ENCODE measurements around the gene RWDD3. TPM values are rescaled to one million over a fixed set of nuclear protein-coding genes. Genes with fewer than 3 reads are reported as not detected.

The RWDD3 gene
- total and polyA plus RNA-seq, 2 experiments from 2014 or later, result 13.8 to 32.8 TPM

GRCh38 chr1:95287825-95288224 lies 53.8 kb downstream of the RWDD3 start:
- H3K4me1 ChIP-seq (ENCODE audit: low read depth), result peaks cover 5% of the 10 kb centered on the region
- no peaks in the 10 kb centered on the region for H3K9me3 ChIP-seq (ENCODE audit: low read depth)
- no peak overlapping the region for H3K4me3 ChIP-seq
- TF ChIP-seq, protein P1, sequence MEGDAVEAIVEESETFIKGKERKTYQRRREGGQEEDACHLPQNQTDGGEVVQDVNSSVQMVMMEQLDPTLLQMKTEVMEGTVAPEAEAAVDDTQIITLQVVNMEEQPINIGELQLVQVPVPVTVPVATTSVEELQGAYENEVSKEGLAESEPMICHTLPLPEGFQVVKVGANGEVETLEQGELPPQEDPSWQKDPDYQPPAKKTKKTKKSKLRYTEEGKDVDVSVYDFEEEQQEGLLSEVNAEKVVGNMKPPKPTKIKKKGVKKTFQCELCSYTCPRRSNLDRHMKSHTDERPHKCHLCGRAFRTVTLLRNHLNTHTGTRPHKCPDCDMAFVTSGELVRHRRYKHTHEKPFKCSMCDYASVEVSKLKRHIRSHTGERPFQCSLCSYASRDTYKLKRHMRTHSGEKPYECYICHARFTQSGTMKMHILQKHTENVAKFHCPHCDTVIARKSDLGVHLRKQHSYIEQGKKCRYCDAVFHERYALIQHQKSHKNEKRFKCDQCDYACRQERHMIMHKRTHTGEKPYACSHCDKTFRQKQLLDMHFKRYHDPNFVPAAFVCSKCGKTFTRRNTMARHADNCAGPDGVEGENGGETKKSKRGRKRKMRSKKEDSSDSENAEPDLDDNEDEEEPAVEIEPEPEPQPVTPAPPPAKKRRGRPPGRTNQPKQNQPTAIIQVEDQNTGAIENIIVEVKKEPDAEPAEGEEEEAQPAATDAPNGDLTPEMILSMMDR (IDR thresholded peaks at IDR 0.05; ENCODE audit: low read depth, low read length), result no peak
- H3K27ac ChIP-seq, result no peak overlapping the region
- DNase-seq (ENCODE audit: low read depth in 1 of 2, low spot score in 1 of 2), result no peak
- H3K27me3 ChIP-seq, result no peaks in the 10 kb centered on the region
- no peaks in the 10 kb centered on the region for H3K36me3 ChIP-seq

Other genes with a start within 250 kb of the RWDD3 start
- gene ALG14, start 161.3 kb upstream of the RWDD3 start, total RNA-seq, result 2.7 and 4.1 TPM in 2 replicates
- 8.2 and 10.3 TPM in 2 replicates for gene ALG14, start 161.3 kb upstream of the RWDD3 start, polyA plus RNA-seq
- gene TLCD4, start 116.9 kb upstream of the RWDD3 start, total RNA-seq, result 7.6 and 13.7 TPM in 2 replicates
- gene TLCD4, start 116.9 kb upstream of the RWDD3 start, polyA plus RNA-seq, result 15.1 and 24.9 TPM in 2 replicates